Left ventricle myocardium superior (tissue), 1 donor: Measurements from ENCODE around the gene NOTCH2. TPM values are rescaled to one million over a fixed set of nuclear protein-coding genes. Genes with fewer than 3 reads are reported as not detected.
"Not testable (repeated sequence)": the region's sequence is repeated elsewhere in the genome, so short reads cannot be mapped to it uniquely, and the experiment has no call there.

ENCODE experiments used
- ATAC-seq: fragments of 200-7000 bp; cut with Tn5 transposase; one replicate; pipeline ENCODE4 v1.9.1; 2020; ENCODE audit warnings: mild to moderate bottlenecking, moderate library complexity
- DNase-seq: peaks from one replicate; pipeline ENCODE4 v3.0.0-alpha.2; 2020
- intact Hi-C: fragments of 100-400 bp; cut with micrococcal nuclease; formaldehyde crosslinking; loops from one replicate; pipeline ENCODE4 v1.11.0; 2022
- total RNA-seq: library from RNA; stranded (reverse); fragmentation: NEBNext Ultra II Directional; extraction: Animal tissue kit (Norgen Biotek cat#: 25700); gene quantifications from one replicate; pipeline ENCODE4 v1.2.1, GENCODE V29; 2021
- donor health status: DM: no; HTN: yes; CAD: no; lungs with severe emphysema.

The NOTCH2 gene
- total RNA-seq, 1 donor from 2014 or later, result 15.6 TPM

DNA sequence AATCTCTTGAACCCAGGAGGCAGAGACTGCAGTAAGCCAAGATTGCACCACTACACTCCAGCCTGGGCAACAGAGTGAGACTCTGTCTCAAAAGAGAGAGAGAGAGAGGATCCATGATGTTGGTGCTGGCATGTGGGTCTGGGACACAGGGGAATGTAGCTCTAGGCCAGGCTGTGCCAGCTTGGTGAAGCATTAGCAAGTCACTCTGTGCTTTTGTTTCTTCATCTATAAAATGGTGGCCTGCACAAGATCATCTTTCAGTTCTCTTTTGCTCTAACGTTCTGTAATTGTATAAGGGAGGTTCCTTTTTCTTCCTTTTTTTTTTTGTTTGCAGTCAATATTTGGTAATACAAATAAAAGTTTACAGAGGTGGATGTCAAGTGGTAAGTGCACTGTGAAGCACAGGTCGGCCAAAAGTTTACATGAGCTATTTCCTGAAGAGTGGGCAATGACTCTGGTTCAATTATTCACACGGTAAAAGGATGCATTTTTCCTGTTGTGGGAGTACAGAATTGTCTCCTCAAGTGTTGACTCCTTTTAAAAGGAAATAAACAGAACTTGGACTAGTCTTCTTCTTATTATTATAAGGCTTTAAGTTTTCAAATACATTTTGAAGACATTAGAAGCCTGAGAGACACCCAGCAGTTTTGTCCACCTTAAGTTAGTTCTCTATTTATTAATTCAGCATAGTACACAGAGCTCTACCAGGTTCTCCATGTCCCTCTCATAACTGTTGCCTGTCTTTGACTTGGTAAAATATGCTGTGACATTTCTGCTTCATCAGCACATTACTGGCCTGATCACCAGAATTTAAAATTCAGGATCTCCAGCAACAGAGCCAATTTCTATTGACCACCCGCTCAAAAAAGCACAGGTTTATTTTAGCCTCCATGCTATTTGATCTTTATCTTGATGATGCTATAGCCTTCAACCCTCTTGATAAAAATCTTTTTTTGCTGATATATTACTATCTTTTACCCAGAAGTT is 23.1 kb upstream of the NOTCH2 start:
- ATAC-seq, intact Hi-C loops, DNase-seq: not testable (repeated sequence)

GRCh38 chr1:120090830-120091229 is 21.4 kb upstream of the NOTCH2 start:
- intact Hi-C loops, DNase-seq, ATAC-seq: not testable (repeated sequence)

- intact Hi-C loops, DNase-seq, ATAC-seq: not testable (repeated sequence)
Observed at GRCh38 chr1:120087959-120088358, 18.5 kb upstream of the NOTCH2 start.

DNA sequence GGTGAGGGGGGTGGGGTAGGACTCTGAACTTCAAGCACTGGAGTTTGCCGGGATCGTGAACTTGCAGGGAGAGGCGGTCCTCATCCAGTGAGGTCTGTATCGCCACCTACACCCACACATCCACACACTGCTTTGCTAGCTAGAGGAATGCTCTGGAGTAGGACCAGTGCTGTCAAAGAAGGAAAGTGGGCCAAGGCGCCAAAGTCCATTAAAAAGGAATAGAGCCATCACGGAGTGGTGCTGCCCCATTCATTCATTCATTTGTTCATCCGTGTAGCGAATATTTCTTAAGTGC is 405 bp upstream of the NOTCH2 start:
- not testable (repeated sequence) for DNase-seq, ATAC-seq

GRCh38 chr1:120068683-120069066 is 787 bp downstream of the NOTCH2 start:
- ATAC-seq, intact Hi-C loops, DNase-seq: not testable (repeated sequence)

More for the DNA sequence above, 405 bp upstream of the NOTCH2 start:
- intact Hi-C loops, result not testable (repeated sequence)

DNA sequence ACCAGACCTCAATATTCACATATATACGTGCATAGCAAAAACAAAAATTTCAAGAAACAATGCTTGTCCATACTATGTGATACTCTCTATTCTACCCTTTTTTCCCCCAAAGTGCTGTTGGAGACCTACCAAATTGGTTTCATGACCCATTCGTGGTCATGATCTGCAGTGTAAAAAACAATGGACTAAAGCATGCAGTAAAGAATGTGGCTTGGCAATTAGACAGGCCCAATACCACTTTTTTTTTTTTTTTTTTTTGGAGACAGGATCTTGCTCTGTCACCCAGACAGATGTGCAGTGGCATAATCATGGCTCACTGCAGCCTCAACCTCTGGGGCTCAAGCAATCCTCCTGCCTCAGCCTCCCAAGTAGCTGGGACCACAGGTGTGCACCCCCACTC is 21.3 kb downstream of the NOTCH2 start:
- intact Hi-C loops, DNase-seq, ATAC-seq: not testable (repeated sequence)

DNA sequence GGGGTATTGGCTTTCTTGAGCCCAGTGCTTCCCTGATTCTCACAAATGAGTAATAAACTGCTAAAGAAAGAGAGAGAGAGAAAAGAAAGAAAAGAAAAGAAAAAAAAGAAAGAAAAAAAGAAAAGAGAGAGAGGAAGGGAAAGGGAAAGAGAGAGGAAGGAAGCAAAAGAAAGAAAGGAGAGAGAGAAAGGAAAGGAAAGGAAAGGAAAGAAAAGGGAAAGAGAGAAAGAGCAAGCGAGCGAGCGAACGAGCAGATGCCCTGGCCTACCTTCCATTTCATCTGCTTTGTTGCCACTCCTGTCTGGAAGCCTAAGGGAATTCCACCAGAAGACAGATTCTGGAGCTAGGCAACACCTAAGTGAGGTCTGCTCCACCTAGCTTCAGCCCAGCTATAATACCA is 27.7 kb downstream of the NOTCH2 start:
- DNase-seq, ATAC-seq, intact Hi-C loops: not testable (repeated sequence)

DNA sequence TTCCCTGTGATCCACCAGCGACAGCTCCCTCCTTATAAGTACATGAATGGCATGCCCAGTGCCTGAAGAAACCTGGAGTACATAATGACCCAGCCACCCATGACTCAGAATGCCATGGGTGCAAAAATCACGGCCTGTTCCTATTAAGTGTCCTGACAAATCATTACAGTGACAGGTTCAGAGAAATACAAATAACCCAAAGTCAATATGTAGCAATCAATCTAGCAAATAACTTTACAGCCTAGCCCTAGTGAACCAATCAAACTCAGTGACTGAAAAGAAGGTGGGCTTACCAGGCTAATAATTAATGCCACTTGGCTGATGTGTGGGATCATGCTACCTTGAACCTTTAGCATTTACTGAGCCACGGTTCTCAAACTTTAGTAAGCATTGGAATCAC is 37.2 kb downstream of the NOTCH2 start:
- intact Hi-C loops, ATAC-seq, DNase-seq: not testable (repeated sequence)

GRCh38 chr1:120023791-120024190 is 45.7 kb downstream of the NOTCH2 start:
- DNase-seq, intact Hi-C loops, ATAC-seq: not testable (repeated sequence)

- intact Hi-C loops, ATAC-seq: not testable (repeated sequence)
- peak; percentile 42 for DNase-seq
Observed at GRCh38 chr1:120014978-120015377, 54.5 kb downstream of the NOTCH2 start.

- DNase-seq, intact Hi-C loops, ATAC-seq: not testable (repeated sequence)
Observed at GRCh38 chr1:120008320-120008719, 61.1 kb downstream of the NOTCH2 start.

GRCh38 chr1:120007850-120008249 is 61.6 kb downstream of the NOTCH2 start:
- ATAC-seq, intact Hi-C loops: not testable (repeated sequence)

GRCh38 chr1:120001035-120001434 is 68.4 kb downstream of the NOTCH2 start:
- ATAC-seq, result not testable (repeated sequence)

More at GRCh38 chr1:120007850-120008249, 61.6 kb downstream of the NOTCH2 start:
- not testable (repeated sequence) for DNase-seq

DNA sequence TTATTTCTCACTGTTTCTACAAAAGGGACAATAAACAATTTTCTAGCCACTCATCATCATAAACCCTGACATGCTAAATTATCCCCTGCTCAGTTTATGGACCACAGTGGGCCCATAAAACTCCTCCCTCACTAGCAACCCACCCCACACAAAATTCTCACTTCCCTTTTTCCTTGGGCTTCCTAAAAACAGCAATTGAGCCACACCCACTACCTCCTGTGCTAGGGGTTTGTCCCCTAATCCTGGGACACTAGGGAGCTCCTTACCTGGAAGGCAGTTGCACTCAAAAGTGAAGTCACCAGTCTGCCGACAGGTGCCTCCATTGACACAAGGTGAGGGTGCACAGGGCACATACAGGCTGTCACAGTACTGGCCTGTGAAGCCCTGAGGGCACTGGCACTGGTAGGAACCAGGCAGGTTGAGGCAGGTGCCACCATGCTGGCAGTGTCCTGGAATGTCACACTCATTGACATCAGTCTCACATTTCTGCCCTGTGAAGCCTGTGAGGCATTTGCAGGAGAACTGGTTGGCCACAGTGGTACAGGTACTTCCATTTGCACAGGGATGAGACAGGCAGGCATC is 72.6 kb downstream of the NOTCH2 start:
- intact Hi-C loops, ATAC-seq, DNase-seq: not testable (repeated sequence)

More at GRCh38 chr1:120001035-120001434, 68.4 kb downstream of the NOTCH2 start:
- intact Hi-C loops, DNase-seq: not testable (repeated sequence)

DNA sequence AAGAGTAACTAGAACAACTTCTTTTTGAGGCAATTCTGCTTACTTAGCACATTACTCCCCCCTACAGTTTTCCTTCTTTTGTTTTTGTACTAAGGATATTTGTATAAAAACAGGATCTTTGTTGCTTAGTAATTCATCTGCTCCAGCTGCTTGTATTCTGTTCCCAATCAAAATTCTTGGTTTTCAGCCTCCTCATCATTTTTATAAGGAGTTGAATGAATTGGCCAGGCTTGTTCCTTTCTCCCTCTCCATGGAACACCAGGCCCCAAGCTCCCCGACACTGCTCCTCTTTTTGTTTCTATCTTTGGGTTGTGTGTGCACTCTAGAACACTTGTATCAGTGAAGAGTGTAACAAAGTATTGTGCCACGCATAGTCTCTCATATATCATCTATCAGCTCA is 73.5 kb downstream of the NOTCH2 start:
- intact Hi-C loops, DNase-seq, ATAC-seq: not testable (repeated sequence)

DNA sequence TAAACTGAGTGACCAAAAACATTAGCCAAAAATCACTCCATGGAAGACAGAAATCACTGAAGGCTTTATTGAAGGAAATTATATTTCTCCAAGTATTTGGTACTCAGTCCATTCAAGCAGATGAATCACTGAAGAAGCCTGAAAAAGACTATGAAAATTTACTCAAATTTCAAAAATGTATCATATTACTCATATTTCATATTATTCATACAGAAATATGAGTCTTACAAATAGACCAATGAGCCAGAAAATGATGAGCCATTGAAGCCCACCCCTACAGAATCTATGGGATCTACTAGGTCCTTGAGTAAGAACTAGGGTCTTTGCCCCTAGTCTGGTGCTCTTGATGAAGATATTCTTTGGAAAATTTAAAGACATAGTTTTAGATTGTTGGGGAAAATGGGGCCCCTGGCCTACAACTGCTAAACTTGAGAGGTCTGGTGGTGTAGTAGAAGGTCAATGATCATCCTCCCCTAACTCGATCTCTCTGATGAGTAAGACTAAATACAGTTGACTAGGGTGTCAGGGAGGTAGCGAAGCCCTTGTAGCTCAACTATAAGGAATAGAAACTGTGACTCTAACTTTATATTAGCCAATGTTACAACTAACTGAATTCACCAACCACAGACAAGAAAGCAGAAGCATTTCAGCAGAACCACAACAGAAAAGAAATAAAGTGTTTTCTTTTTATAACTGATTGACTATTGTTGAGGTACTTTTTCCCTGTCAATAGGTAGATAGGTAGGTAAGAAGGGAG is 81.0 kb downstream of the NOTCH2 start:
- no peak for ATAC-seq
- intact Hi-C loops, result no loop called here
- no peak for DNase-seq

DNA sequence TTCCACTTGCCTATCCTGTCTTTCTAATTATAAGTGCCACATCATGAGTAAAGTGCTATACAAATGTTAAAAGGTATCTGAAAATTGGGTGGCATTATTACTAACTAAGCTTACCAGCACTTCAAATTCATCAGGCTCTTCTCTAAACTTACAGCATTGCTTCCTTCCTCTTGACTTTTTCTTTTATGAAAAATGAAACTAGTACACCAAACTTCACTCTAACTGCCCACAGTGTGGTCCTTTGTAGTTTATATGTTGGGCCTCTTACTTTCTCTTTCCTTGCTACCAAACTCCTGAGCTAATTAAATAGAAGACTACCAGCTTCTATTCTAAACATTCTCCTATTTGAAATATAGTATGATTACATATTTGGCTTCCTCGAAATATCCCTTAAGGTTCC is 81.8 kb downstream of the NOTCH2 start:
- no peak for DNase-seq
- ATAC-seq, result no peak
- intact Hi-C loops, result no loop called here

DNA sequence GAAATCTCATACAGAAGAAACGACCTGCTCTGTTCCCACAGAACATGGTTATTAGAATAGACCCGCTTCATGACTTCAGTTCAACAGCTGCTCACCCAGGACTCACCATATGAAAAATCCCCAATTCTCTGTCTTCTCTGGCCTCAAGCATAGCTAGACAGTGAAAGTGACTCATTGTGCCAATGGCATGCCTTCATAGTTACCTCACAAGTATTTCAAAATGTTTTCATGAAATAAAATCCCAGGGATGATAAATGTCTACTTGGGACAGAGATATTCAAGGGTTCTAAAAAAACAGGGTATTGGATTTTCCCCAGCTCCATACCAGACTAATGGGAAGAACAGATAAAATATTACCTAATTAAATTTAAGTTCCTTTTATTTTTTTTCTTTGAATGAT is 82.3 kb downstream of the NOTCH2 start:
- ATAC-seq, result peak; percentile 92
- intact Hi-C loops, result no loop called here
- DNase-seq, result no peak

GRCh38 chr1:119986007-119986497 is 83.4 kb downstream of the NOTCH2 start:
- no peak for ATAC-seq
- intact Hi-C loops, result no loop called here
- no peak for DNase-seq
